Right ventricle myocardium inferior (tissue), 1 donor: ENCODE measurements around the gene GNG13. TPM values are rescaled to one million over a fixed set of nuclear protein-coding genes. Genes with fewer than 3 reads are reported as not detected.

Source experiments
- ATAC-seq: fragments of 200-7000 bp; cut with Tn5 transposase; one replicate; pipeline ENCODE4 v1.9.1; 2020; ENCODE audit warnings: mild to moderate bottlenecking, moderate library complexity
- DNase-seq: peaks from one replicate; pipeline ENCODE4 v3.0.0; 2021; ENCODE audit errors: missing footprints
- intact Hi-C: fragments of 100-400 bp; cut with DNase I; formaldehyde crosslinking; loops from one replicate; pipeline ENCODE4 v1.11.0; 2022
- total RNA-seq: library from RNA; stranded (reverse); fragmentation: NEBNext Ultra II Directional; extraction: Animal tissue kit (Norgen Biotek cat#: 25700); gene quantifications from one replicate; pipeline ENCODE4 v1.2.1, GENCODE V29; 2021
- donor health status: DM: no; HTN: yes; CAD: no; lungs with severe emphysema.

GNG13 gene
- total RNA-seq, 1 donor from 2014 or later = not detected

- ATAC-seq = no peak
- intact Hi-C loops = no loop called here
- no peak for DNase-seq
Observed at GRCh38 chr16:798666-799065, 1.9 kb downstream of the GNG13 start.

GRCh38 chr16:797686-798085 is 2.8 kb downstream of the GNG13 start:
- DNase-seq (no peak), ATAC-seq (no peak)
- intact Hi-C loops = no loop called here

- intact Hi-C loops = no loop called here
- DNase-seq (no peak), ATAC-seq (no peak)
Observed at GRCh38 chr16:797120-797420, 3.5 kb downstream of the GNG13 start.

- DNase-seq = no peak
- intact Hi-C loops = no loop called here
- ATAC-seq = no peak
Observed at GRCh38 chr16:796296-797119, 4.0 kb downstream of the GNG13 start.

- intact Hi-C loops = no loop called here
- DNase-seq (no peak), ATAC-seq (no peak)
Observed at GRCh38 chr16:795580-796229, 4.8 kb downstream of the GNG13 start.

- DNase-seq (no peak), ATAC-seq (no peak)
- intact Hi-C loops = no loop called here
Observed at GRCh38 chr16:794853-795466, 5.6 kb downstream of the GNG13 start.

- intact Hi-C loops = no loop called here
- DNase-seq (no peak), ATAC-seq (no peak)
Observed at GRCh38 chr16:794091-794822, 6.3 kb downstream of the GNG13 start.

GRCh38 chr16:793414-793813 is 7.1 kb downstream of the GNG13 start:
- DNase-seq = no peak
- ATAC-seq = no peak
- intact Hi-C loops = no loop called here

- ATAC-seq = no peak
- DNase-seq = no peak
- intact Hi-C loops = no loop called here
Observed at GRCh38 chr16:792221-792995, 8.1 kb downstream of the GNG13 start.

GRCh38 chr16:791131-791530 is 9.4 kb downstream of the GNG13 start:
- no peak for DNase-seq
- ATAC-seq = no peak
- intact Hi-C loops = no loop called here

GRCh38 chr16:790086-790485 is 10.4 kb downstream of the GNG13 start:
- ATAC-seq = no peak
- no peak for DNase-seq
- intact Hi-C loops = no loop called here

- ATAC-seq = no peak
- intact Hi-C loops = no loop called here
- DNase-seq = no peak
Observed at GRCh38 chr16:789191-789850, 11.2 kb downstream of the GNG13 start.

GRCh38 chr16:788399-789126 is 12.0 kb downstream of the GNG13 start, which contains the start of gene CHTF18:
Gene CHTF18, plus strand, starts transcription at chr16:788620. Its CDS starts 65 bp downstream, at chr16:788685.
- ATAC-seq (peak; percentile 94), DNase-seq (peak; percentile 95)
- intact Hi-C loops = no loop called here

GRCh38 chr16:787978-788398 is 12.5 kb downstream of the GNG13 start, which contains the start of gene RPUSD1:
Gene RPUSD1, minus strand, starts transcription at chr16:788381. Its CDS starts 644 bp downstream, at chr16:787737.
- DNase-seq (no peak), ATAC-seq (peak; percentile 0)
- intact Hi-C loops = no loop called here

- DNase-seq = no peak
- ATAC-seq = no peak
- intact Hi-C loops = no loop called here
Observed at GRCh38 chr16:787321-787966, 13.1 kb downstream of the GNG13 start.

GRCh38 chr16:785563-786535 is 14.7 kb downstream of the GNG13 start:
- intact Hi-C loops = loop anchor here (2.0 kb wide), 1 partner anchor 75 kb away; no protein-coding TSS in a partner anchor
- DNase-seq (peak; percentile 90), ATAC-seq (no peak)
